Hepatocyte (in vitro differentiated cells): ENCODE results near the gene TBL3. TPM values are rescaled to one million over a fixed set of nuclear protein-coding genes. Genes with fewer than 3 reads are reported as not detected.

Experiments used
- DNase-seq: peaks from one replicate; pipeline ENCODE4 v3.0.0-alpha.2; 2016; ENCODE audit warnings: low spot score
- H2AFZ ChIP-seq: fragments of 200-600 bp; sonication (generic); 2 replicates; pipeline ENCODE4 v1.6.0; 2016; ENCODE audit warnings: antibody characterized with exemption, mild to moderate bottlenecking
- H3K27ac ChIP-seq: fragments of 200-600 bp; sonication (generic); 2 replicates; pipeline ENCODE4 v1.5.1; 2016; ENCODE audit warnings: mild to moderate bottlenecking
- H3K27me3 ChIP-seq: fragments of 200-600 bp; sonication (generic); 2 replicates; pipeline ENCODE4 v1.6.1; 2016
- H3K36me3 ChIP-seq: fragments of 200-600 bp; sonication (generic); replicated peaks from 2 replicates; pipeline ENCODE4 v1.5.1; 2016; ENCODE audit warnings: low read depth; ENCODE audit not compliant: insufficient read depth
- H3K4me1 ChIP-seq: fragments of 200-600 bp; sonication (generic); 2 replicates; pipeline ENCODE4 v1.5.1; 2016; ENCODE audit warnings: mild to moderate bottlenecking, moderate library complexity; ENCODE audit not compliant: insufficient read depth
- H3K4me2 ChIP-seq: fragments of 200-600 bp; sonication (generic); 2 replicates; pipeline ENCODE4 v1.6.0; 2016
- H3K4me3 ChIP-seq: fragments of 200-600 bp; sonication (generic); 2 replicates; pipeline ENCODE4 v1.5.1; 2016; ENCODE audit warnings: mild to moderate bottlenecking
- H3K79me2 ChIP-seq: fragments of 200-600 bp; sonication (generic); 2 replicates; pipeline ENCODE4 v1.6.0; 2017; ENCODE audit warnings: mild to moderate bottlenecking
- H3K9me2 ChIP-seq: fragments of 200-600 bp; sonication (generic); replicated peaks from 2 replicates; pipeline ENCODE4 v1.6.0; 2017; ENCODE audit warnings: mild to moderate bottlenecking; ENCODE audit not compliant: insufficient read depth
- H3K9me3 ChIP-seq: fragments of 200-600 bp; sonication (generic); 2 replicates; pipeline ENCODE4 v1.5.1; 2016; ENCODE audit warnings: low read depth, mild to moderate bottlenecking
- H4K20me1 ChIP-seq: fragments of 200-600 bp; sonication (generic); 2 replicates; pipeline ENCODE4 v1.6.0; 2016; ENCODE audit warnings: mild to moderate bottlenecking; ENCODE audit not compliant: insufficient read depth, poor library complexity, severe bottlenecking
- EZH2 ChIP-seq: fragments of 200-600 bp; sonication (generic); IDR thresholded peaks from 2 replicates; pipeline ENCODE4 v1.6.1; 2016; ENCODE audit warnings: antibody characterized with exemption, mild to moderate bottlenecking, borderline replicate concordance
- EZH2phosphoT487 ChIP-seq: fragments of 200-600 bp; sonication (generic); IDR thresholded peaks from one replicate; pipeline ENCODE4 v1.6.1; 2018; ENCODE audit warnings: antibody characterized with exemption, mild to moderate bottlenecking, low read depth, moderate library complexity; ENCODE audit not compliant: unreplicated experiment, severe bottlenecking
- WGBS: methylation state at CpG from one replicate; pipeline ENCODE4 v1.1.6; 2016; ENCODE audit warnings: low lambda C conversion rate; ENCODE audit errors: missing lambda C conversion rate; 5-methylcytosine and 5-hydroxymethylcytosine counted together
- polyA plus RNA-seq: library from polyadenylated mRNA; unstranded; fragments of >200 nt; fragmentation: Nextera tagmentation; extraction: Ambion mirVana; gene quantifications from 2 replicates; pipeline ENCODE4 v1.2.1, GENCODE V29; 2016
- total RNA-seq: library from RNA; depleted of rRNA; stranded (reverse); fragments of >200 nt; gene quantifications from 2 replicates; pipeline ENCODE4 v1.2.3, GENCODE V29; 2014
- TF ChIP-seq, protein P1 (sequence below): fragments of 200-600 bp; sonication (generic); IDR thresholded peaks from 2 replicates; pipeline ENCODE4 v1.5.1; 2016; ENCODE audit warnings: antibody characterized with exemption, mild to moderate bottlenecking; ENCODE audit not compliant: poor library complexity

Gene TBL3
- total and polyA plus RNA-seq, 2 experiments from 2014 or later = 24.2 to 48.5 TPM

DNA sequence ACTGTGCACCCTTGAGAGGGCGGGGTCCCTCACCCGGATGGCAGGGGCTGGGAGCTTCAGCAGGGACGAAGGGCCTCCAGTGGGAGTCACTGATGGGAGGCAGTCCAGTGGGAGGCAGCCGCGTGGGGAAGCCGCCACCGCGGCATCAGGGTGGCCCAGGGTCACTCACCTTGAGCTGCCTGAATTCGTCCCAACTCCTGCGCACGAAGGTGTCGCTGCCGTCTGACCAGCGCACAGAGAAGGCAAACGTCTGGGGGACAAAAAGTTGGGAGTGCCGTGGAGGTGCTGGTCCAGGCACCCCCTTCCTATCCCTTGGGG lies 8.9 kb downstream of the TBL3 start:
- no peak overlapping the region for H3K27ac ChIP-seq
- no peaks in the 10 kb centered on the region for H4K20me1 ChIP-seq
- H3K79me2 ChIP-seq = peaks cover 13% of the 10 kb centered on the region
- no peak for TF ChIP-seq EZH2phosphoT487
- TF ChIP-seq EZH2 = no peak
- TF ChIP-seq, protein P1, sequence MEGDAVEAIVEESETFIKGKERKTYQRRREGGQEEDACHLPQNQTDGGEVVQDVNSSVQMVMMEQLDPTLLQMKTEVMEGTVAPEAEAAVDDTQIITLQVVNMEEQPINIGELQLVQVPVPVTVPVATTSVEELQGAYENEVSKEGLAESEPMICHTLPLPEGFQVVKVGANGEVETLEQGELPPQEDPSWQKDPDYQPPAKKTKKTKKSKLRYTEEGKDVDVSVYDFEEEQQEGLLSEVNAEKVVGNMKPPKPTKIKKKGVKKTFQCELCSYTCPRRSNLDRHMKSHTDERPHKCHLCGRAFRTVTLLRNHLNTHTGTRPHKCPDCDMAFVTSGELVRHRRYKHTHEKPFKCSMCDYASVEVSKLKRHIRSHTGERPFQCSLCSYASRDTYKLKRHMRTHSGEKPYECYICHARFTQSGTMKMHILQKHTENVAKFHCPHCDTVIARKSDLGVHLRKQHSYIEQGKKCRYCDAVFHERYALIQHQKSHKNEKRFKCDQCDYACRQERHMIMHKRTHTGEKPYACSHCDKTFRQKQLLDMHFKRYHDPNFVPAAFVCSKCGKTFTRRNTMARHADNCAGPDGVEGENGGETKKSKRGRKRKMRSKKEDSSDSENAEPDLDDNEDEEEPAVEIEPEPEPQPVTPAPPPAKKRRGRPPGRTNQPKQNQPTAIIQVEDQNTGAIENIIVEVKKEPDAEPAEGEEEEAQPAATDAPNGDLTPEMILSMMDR = no peak
- no peaks in the 10 kb centered on the region for H3K36me3 ChIP-seq
- H3K4me2 ChIP-seq = peak overlapping the region; percentile 75
- no peak overlapping the region for H3K4me3 ChIP-seq
- H3K9me3 ChIP-seq = no peaks in the 10 kb centered on the region
- no peaks in the 10 kb centered on the region for H3K9me2 ChIP-seq
- peaks cover 29% of the 10 kb centered on the region for H3K4me1 ChIP-seq
- H2AFZ ChIP-seq = no peak overlapping the region
- H3K27me3 ChIP-seq = peaks cover 39% of the 10 kb centered on the region
- DNase-seq = no peak
- WGBS = 66% methylated on average over 16 of the region's 16 CpGs

DNA sequence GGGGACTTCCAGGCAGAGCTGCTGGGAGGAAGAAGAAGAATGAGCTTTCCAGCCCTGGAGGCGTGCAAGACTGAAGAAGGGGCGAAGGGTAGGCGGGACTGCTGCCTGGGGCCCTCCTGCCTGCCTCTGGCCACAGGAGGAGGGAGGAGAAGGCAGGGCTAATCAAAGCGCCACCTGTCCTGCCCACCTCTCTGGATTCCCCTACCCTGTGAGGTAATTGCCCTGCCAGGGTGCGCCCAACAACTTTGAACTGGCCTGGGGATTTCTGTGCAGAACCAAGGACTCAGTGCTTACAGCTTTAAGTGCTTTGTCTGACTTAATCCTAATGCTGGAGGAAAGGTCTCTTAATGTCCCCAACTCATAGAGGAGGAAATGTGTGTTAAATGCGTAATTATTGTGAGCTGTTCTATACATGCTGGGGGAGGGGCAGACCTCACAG lies 9.6 kb downstream of the TBL3 start, which contains the start of gene NOXO1:
Gene NOXO1, minus strand, starts transcription at position 72 of the 439 bp plus-strand sequence. CDS start 290 bp downstream, outside the sequence.
- Histone ChIP-seq H2AFZ (no peak within 1 kb of the TSS), H3K4me3 (no peak within 1 kb of the TSS), H3K9me2 (no peaks in the 10 kb centered on the region), H3K27ac (no peak within 1 kb of the TSS), H3K36me3 (no peaks in the 10 kb centered on the region), H3K4me1 (peaks cover 29% of the 10 kb centered on the region), H3K9me3 (no peaks in the 10 kb centered on the region), H3K79me2 (peaks cover 18% of the 10 kb centered on the region), H3K4me2 (peak within 1 kb of the TSS; percentile 75), H4K20me1 (peaks cover 3% of the 10 kb centered on the region), H3K27me3 (peaks cover 39% of the 10 kb centered on the region)
- 69% methylated on average over 6 of the region's 6 CpGs for WGBS
- TF ChIP-seq, protein P1 = no peak
- TF ChIP-seq EZH2phosphoT487 = no peak
- TF ChIP-seq EZH2 = no peak
- DNase-seq = no peak

DNA sequence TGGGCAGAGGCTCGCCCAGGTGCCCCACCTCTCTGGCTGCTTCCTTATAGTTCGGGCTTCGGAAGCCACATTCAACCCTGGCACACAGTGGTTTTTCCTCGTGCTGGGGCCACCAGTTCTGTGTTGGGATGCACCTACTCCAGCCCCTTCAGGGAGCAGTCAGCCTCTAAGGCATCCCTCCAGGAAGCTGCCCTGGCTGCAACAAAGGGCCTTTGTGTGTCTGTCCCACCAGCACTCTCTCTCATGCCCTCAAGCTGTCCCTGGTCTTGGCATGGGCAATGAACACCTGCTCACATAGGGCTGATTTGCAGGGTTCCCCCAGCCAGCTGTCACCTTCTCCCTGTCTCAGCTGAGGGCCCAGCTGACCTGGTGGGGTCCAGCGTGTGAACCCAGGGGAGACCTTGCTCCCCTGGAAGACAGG lies 10.2 kb downstream of the TBL3 start:
- no peaks in the 10 kb centered on the region for H3K36me3 ChIP-seq
- no peak overlapping the region for H3K4me2 ChIP-seq
- no peaks in the 10 kb centered on the region for H3K9me3 ChIP-seq
- WGBS = 75% methylated on average over 5 of the region's 5 CpGs
- no peak for DNase-seq
- peaks cover 39% of the 10 kb centered on the region for H3K27me3 ChIP-seq
- H4K20me1 ChIP-seq = peaks cover 3% of the 10 kb centered on the region
- peaks cover 22% of the 10 kb centered on the region for H3K79me2 ChIP-seq
- TF ChIP-seq, protein P1 = no peak
- no peak for TF ChIP-seq EZH2phosphoT487
- no peak for TF ChIP-seq EZH2
- no peak overlapping the region for H3K27ac ChIP-seq
- H3K4me3 ChIP-seq = no peak overlapping the region
- H3K4me1 ChIP-seq = peaks cover 29% of the 10 kb centered on the region
- H3K9me2 ChIP-seq = no peaks in the 10 kb centered on the region
- no peak overlapping the region for H2AFZ ChIP-seq
